ENCODE results near the gene C9orf72.
"Not testable (repeated sequence)": the region's sequence is repeated elsewhere in the genome, so short reads cannot be mapped to it uniquely, and the experiment has no call there.

The C9orf72 gene

DNA sequence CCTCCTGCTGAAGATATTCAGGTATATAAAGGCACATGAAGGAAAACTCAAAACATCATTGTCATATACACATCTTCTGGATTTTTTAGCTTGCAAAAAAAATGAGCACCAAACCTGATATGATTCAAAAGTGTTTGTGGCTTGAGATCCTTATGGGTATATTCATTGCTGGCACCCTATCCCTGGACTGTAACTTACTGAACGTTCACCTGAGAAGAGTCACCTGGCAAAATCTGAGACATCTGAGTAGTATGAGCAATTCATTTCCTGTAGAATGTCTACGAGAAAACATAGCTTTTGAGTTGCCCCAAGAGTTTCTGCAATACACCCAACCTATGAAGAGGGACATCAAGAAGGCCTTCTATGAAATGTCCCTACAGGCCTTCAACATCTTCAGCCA is 49.0 kb downstream of the C9orf72 start, which contains the start of gene IFNK:
Gene IFNK (plus strand): TSS at position 55 of the 400 bp plus-strand sequence. CDS start 47 bp downstream, at position 102.
- H3K4me3 ChIP-seq (ENCODE audit: low read length): no peak within 1 kb of the TSS

DNA sequence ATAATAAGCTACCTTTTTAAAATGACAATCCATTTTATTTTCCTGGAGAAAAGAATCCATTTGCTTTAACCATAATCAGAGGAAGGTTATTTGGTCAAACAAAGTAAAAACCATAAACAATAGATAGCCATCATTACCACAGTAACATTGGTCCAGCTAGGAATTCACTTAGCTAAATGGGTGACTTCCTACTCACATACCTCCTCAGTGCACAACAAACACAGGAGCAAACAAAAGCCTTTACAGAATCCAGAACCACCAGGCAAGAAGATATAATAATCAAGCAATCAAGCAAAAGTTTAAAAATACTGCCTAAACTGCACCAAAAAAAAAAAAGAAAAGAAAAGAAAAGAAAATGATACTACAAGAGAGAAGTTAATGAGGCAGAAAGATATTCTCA is 50.1 kb downstream of the C9orf72 start:
- no peak overlapping the region for H3K4me3 ChIP-seq (ENCODE audit: low read length)
- DNase-seq (ENCODE audit: low read depth, low spot score): no peak

More for the DNA sequence above, 49.0 kb downstream of the C9orf72 start, which contains the start of gene IFNK:
- no peak for DNase-seq (ENCODE audit: low read depth, low spot score)

DNA sequence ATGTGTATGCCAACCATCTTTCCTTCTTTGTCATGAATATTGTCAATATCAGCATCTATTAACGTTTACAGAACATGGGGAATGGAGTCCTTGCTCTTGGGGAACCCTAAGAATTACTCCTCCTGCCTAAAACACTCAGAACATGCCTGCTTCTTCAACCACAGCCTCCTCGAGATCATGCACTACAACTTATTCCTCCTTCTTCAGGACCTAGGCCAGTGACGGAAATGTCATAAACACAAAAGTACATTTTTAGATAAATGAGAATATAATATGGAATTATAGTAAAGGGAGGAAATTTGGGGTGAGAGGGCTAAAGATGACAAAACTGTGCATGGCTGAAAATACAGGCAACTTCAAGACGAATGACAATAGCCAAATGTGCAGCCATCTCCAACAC is 52.3 kb downstream of the C9orf72 start:
- H3K4me3 ChIP-seq (ENCODE audit: low read length): no peak overlapping the region
- no peak for DNase-seq (ENCODE audit: low read depth, low spot score)

GRCh38 chr9:27519466-27520465 is 53.5 kb downstream of the C9orf72 start:
- H3K4me3 ChIP-seq (ENCODE audit: low read length): no peak overlapping the region
- DNase-seq (ENCODE audit: low read depth, low spot score): no peak

- H3K4me3 ChIP-seq (ENCODE audit: low read length): no peak overlapping the region
Measured at GRCh38 chr9:27518809-27519208, 54.5 kb downstream of the C9orf72 start.

GRCh38 chr9:27518006-27518405 is 55.3 kb downstream of the C9orf72 start:
- no peak overlapping the region for H3K4me3 ChIP-seq (ENCODE audit: low read length)
- no peak for DNase-seq (ENCODE audit: low read depth, low spot score)

More at GRCh38 chr9:27518809-27519208, 54.5 kb downstream of the C9orf72 start:
- no peak for DNase-seq (ENCODE audit: low read depth, low spot score)

DNA sequence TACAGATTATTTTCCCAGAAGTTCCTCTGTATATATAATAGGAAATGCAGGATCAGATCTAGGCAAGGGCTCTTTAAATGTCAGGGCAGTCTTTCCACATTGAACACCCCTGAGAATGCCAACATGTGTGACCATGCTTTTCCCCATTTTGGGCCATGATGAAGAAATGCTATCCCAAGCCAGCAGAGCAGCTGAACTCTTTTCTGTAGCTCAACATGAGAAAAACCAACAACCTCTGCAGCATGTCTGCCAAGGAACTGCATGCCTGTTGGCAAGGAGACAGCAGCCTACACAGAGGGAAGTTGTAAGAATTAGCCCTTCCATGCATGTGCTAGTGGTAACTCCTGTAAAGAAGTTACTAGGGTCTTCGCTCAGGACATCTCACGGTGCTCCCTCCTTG is 58.7 kb downstream of the C9orf72 start:
- DNase-seq (ENCODE audit: low read depth, low spot score): no peak
- no peak overlapping the region for H3K4me3 ChIP-seq (ENCODE audit: low read length)

GRCh38 chr9:27511771-27512170 is 61.5 kb downstream of the C9orf72 start:
- H3K4me3 ChIP-seq (ENCODE audit: low read length): no peak overlapping the region
- no peak for DNase-seq (ENCODE audit: low read depth, low spot score)

DNA sequence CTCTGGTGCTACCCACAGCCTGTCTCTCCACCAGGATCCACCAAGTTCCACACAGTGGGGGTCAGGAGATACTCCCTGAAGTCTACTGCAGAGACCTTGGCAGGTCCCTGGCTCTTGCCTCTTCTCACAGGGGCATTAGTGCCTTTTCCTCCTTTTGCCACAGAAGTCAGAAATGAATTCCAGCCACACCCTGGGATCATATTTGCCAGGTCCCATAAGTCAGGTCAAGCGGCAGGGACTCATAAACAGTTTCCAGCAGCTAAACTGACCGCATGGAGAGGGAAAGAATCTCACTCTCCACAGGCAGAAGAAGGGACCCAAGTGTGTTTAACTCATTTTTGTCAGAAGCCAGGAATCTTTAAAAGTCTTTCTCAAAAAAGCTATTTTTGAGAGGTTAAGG is 62.5 kb downstream of the C9orf72 start:
- H3K4me3 ChIP-seq (ENCODE audit: low read length): no peak overlapping the region
- DNase-seq (ENCODE audit: low read depth, low spot score): no peak

- H3K4me3 ChIP-seq (ENCODE audit: low read length): no peak overlapping the region
Measured at GRCh38 chr9:27506981-27507380, 66.3 kb downstream of the C9orf72 start.

GRCh38 chr9:27505744-27506161 is 67.5 kb downstream of the C9orf72 start:
- H3K4me3 ChIP-seq (ENCODE audit: low read length): no peak overlapping the region
- DNase-seq (ENCODE audit: low read depth, low spot score): no peak

More at GRCh38 chr9:27506981-27507380, 66.3 kb downstream of the C9orf72 start:
- no peak for DNase-seq (ENCODE audit: low read depth, low spot score)

GRCh38 chr9:27504259-27504658 is 69.0 kb downstream of the C9orf72 start:
- no peak overlapping the region for H3K4me3 ChIP-seq (ENCODE audit: low read length)
- no peak for DNase-seq (ENCODE audit: low read depth, low spot score)

GRCh38 chr9:27503623-27504022 is 69.7 kb downstream of the C9orf72 start:
- H3K4me3 ChIP-seq (ENCODE audit: low read length): no peak overlapping the region
- no peak for DNase-seq (ENCODE audit: low read depth, low spot score)

DNA sequence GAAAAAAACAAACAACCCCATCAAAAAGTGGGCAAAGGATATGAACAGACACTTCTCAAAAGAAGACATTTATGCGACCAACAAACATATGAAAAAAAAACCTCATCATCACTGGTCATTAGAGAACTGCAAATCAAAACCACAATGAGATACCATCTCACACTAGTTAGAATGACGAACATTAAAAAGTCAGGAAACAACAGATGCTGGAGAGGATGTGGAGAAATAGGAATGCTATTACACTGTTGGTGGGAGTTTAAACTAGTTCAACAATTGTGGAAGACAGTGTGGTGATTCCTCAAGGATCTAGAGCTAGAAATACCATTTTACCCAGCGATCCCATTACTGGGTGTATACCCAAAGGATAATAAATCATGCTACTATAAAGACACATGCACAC is 72.4 kb downstream of the C9orf72 start:
- not testable (repeated sequence) for H3K4me3 ChIP-seq (ENCODE audit: low read length); DNase-seq (ENCODE audit: low read depth, low spot score)

GRCh38 chr9:27499451-27499850 is 73.8 kb downstream of the C9orf72 start:
- DNase-seq (ENCODE audit: low read depth, low spot score): no peak

GRCh38 chr9:27497883-27498417 is 75.3 kb downstream of the C9orf72 start:
- H3K4me3 ChIP-seq (ENCODE audit: low read length): no peak overlapping the region
- no peak for DNase-seq (ENCODE audit: low read depth, low spot score)

More at GRCh38 chr9:27499451-27499850, 73.8 kb downstream of the C9orf72 start:
- no peak overlapping the region for H3K4me3 ChIP-seq (ENCODE audit: low read length)
